Measurements from ENCODE around the gene IFITM1.
"Not testable (repeated sequence)": the region's sequence is repeated elsewhere in the genome, so short reads cannot be mapped to it uniquely, and the experiment has no call there.

- TF ChIP-seq EZH2 (IDR thresholded peaks at IDR 0.05; ENCODE audit: insufficient read depth, poor library complexity, severe bottlenecking); EZH2phosphoT487 (IDR thresholded peaks at IDR 0.05; ENCODE audit: insufficient read depth, low read depth): not testable (repeated sequence)
Measured at GRCh38 chr11:328516-329100, 14.8 kb downstream of the IFITM1 start.
